GM19455 (cell line): ENCODE measurements around the gene CACNA1D.

ENCODE experiments used
- ATAC-seq: cut with Tn5 transposase; IDR thresholded peaks from one replicate; pipeline ENCODE4 v1.9.1; 2021; ENCODE audit not compliant: unreplicated experiment

The CACNA1D gene

DNA sequence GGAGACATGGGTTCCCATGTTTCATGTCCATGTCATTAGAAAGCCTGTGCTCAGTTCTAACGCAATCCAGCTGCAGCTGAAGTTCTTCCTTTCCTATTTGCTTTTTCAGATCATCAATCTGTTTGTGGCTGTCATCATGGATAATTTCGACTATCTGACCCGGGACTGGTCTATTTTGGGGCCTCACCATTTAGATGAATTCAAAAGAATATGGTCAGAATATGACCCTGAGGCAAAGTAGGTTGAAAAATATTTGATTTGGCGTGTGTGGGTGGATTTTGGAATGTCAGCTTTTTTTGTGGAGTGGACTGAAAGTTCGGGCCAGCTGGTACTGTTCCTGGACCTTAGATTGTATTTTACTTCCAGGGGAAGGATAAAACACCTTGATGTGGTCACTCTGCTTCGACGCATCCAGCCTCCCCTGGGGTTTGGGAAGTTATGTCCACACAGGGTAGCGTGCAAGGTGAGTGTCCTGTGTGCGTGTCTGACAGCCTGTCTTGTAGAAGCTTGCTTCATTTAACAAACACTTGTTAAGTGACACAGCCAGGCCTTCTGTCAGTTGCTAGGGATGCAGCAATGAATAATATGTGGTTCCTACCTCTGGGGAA, 282.2 kb downstream of the CACNA1D start:
- no peak for ATAC-seq

DNA sequence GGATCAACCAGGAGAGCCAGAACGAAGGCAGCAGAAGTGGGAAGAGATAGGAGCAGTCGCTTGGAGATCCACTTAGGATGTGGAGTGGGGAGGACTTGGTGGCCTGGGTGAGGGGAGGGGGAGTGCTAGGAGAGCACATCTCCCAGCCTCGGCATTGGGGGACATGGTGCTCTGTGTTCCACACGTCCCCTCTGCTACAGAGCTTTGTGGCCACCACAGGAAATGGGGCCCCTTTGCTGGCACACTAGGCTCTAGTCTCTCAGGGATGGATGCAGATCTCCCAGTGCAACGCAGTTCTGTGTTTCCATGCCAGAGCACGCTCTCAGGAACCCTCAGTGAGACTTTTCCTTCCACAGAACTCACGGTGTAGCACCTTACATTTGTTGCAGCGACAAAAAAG, 283.1 kb downstream of the CACNA1D start:
- ATAC-seq: no peak

DNA sequence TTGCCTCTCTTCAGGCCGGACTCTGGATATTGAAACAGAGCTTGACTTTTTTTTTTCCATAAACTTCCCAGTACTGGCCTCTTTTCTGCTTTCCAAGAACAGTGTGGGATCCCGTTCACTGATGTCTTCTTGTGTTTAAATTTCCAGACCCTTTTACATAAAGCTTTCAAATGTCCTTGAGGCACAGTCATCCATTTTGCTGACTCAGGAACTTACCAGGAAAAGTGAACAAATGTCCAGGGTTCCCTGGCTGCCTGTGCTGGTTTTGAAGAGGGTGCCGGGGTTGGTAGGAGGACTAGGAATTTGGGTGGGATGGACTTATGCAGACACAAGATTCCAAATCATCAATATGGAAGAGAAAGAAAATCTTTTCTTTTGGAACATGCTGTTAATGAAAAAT, 283.7 kb downstream of the CACNA1D start:
- ATAC-seq: no peak

DNA sequence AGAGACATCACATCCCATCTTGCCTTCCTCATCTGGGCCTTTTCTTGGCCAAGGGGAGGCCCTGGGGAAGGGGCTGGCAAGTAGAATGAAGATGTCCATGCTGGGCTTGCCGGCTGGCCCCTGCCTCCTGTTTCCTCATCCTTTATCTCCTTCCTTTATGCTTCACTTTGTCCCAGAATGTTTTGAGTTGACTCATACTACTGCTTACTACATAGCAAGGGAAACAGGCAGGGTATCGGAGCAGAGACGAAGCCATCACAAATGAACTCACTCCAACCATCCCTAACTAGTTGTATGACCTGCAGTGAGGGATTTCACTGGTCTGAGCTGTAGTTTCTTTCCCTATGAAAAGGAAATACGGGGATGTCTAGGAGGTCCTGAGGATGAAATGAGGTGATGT, 285.8 kb downstream of the CACNA1D start:
- no peak for ATAC-seq

DNA sequence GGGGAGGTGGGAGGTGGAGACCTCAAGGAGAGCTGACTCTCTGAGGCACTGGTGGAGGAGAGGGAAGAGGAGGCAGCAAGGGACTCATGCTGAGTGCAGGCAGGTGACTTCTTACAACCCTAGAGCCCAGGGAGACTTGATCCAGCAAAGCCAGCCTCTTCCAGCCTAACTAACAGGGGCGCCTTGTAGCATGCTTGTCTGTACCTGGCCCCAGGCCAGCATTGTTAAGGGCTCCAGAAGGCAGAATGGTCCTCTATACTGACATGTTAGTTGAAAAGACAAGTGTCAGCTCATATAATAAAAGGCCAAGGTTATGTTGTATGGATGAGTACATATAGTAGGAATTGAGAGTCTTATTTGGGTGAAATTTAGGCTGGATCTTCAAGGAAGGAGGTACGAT, 286.4 kb downstream of the CACNA1D start:
- no peak for ATAC-seq

DNA sequence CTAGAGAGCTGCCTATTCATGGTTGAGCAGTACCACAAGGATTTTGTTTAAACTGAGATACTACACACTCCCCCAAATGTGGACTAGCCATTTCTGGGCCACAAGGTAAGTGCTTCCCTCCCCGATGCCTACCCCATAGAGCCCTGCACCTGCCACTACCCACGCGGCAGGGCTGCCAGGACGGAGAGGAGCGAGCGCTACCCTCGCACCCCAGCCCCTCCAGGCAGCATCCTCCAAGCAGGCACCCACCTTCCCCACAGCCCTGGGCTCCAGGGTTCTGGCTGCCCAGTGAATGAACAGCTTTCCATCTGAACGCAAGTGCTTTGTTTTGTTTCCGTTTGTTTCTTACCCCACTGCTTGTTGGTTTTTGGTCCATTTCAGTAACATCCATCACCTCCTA, 292.6 kb downstream of the CACNA1D start:
- ATAC-seq: no peak

DNA sequence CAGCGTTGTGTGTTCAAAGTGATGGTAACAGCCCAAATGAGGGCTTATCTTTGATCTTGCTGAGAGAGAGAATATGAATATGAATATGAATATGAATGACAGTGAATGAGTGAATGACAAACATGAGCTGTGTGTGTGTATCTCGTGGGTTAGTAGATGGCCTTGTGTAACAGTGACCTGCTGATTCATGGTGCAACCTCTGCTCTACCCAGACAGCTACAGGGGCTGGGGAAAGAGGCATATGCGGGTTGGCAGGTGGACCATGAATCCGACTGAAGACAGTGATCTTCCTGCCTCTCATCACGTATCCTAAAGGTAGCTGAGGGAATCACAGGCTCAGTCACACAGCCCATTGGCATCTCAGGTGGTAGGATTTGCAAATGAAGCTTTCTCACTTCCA, 293.6 kb downstream of the CACNA1D start:
- no peak for ATAC-seq

DNA sequence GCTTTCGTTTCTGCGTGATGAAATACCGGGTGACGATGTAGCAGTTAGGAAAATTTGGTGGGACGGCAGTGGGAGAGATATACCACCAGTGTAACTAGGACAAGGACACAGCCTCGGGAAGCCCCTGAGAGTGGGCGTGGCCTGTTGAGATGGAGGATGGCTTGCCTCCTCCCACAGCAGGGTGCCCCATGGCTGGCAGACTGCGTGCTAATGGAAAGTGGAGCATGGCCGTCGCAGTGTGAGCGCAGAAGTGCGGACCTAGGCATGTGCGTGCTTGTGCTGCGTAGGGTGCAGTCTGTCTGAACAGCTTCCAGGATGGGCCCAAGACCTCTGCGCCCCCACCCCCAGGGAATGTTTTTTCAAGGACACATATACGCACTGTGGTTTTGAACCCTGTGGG, 295.0 kb downstream of the CACNA1D start:
- ATAC-seq: no peak

DNA sequence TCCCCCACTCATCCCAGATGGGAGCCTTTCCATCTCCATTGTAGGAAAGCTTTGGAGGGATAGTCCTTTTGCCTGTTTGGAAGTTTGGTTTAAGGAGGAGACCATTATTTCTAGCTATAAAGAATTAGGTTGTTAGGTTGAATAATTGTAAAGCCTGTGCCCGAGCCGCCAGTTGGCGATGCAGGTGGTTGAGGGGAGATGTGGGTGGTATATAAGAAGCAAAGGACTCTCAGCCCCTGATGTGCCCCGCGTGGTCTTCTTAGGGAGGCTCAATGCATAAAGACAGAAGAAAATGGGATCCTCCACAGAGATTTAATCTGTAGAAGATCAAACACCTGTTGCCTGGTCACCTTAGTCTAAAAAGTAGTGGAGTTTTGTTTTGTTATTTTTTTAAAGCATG, 296.1 kb downstream of the CACNA1D start:
- ATAC-seq: no peak

DNA sequence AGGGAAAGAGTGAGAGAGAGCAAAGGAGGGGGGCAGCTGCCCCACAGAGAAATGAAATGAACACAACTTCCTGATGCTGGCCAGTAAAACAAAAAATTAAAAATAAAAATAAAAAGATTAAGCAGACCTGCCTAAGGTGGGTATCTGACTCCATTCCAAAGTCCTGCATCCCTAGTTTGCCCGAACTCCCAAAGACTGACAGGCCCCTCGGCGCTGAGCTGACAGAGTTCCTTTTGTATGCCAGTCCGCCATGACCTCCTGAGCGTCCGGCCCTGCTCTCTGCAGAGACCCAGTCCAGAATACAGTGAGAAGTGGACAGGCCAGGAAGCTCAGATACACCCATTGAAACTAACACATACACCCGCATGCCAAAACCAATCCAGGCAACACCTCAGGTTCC, 296.9 kb downstream of the CACNA1D start:
- ATAC-seq: no peak

DNA sequence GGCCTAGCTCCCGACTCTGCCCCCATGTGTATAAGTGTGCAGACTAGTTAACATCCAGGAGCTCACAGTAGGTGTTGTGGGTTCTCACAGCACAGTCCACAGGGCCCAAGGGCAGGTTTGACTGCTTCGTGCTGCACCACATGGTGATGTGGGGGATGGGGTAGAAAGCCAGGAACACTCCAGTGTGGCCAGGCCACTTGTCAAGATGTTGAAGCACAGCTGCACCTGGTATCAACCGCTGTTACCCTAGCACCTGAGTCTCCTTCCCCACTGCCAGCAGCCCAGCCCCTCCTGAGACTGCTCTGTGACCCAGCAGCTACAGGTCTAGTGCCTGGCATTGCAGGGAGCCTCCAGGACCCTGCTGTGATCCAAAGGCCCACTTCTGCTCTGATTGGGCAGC, 298.5 kb downstream of the CACNA1D start:
- ATAC-seq: no peak

DNA sequence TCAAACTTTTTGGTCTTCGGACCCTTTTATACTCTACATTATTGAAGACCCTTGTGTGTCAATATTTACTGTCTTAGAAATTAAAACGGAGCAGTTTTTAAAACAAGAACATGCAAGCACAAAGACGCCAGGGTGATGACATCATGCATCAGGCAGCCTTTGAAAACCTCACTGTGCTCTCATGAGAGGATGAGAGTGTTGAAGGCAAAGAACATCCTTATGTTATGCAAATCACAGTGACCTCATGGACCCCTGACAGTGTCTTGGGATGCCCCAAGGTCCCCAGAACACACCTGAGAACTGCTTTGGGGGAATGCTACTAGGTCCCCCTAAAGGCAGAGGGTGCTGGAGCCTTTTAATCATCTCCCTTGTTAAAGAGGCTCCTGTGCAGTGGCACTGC, 300.2 kb downstream of the CACNA1D start:
- ATAC-seq: no peak

DNA sequence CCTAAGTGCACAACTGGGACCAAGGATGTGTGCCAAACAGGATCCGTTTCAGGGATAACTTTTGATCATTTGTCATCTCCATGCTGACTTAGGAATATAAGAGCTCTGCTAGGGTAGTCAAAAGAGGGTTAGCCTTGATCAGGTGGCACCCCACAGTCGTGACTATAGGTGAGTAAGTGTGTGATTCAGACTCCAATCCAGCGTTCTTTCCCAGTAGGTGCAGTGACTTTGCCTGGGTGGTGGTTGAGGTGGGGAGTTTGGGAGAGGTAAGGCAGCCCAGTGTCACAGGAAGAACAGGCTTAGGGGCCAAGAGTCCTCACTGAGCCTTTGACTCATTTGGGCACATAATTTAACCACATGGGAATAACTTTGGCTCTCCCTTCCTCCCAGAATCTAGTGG, 300.8 kb downstream of the CACNA1D start:
- no peak for ATAC-seq

DNA sequence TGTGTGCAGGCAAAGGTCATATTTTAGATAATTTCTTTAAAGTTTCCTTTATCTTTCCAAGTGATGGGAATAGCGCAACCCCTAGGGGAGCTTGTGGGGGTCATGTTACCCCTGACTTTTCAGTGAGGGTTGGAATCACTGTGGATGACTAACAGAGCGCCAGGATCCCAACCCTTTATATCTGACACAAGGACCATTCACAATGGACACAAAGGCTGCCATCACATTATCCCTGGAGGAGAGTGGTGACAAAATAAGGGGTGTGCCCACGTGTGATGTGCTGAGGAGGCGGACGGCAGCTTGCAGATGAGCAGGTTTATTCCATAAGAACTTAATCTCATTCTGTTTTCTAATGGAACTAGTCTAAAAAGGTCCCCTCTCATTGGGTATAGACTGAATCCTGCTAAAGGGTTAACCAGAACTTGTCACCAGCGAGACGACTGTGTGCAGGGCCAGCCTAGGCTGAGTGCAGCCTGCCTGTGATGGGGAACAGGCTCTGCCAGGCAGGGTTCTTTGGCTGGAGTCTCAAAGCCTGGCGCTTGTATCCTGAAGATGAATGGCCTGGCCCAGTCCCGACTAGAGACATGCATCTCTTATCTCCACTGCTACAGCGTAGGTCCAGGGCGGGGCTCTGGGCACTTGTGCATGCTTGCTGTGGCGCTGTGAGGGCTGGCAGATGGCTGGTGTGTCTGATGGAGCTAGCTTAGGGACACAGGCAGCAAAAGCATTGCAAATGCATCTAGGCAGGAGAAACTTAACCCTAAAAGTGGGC, 301.6 kb downstream of the CACNA1D start:
- ATAC-seq: no peak

DNA sequence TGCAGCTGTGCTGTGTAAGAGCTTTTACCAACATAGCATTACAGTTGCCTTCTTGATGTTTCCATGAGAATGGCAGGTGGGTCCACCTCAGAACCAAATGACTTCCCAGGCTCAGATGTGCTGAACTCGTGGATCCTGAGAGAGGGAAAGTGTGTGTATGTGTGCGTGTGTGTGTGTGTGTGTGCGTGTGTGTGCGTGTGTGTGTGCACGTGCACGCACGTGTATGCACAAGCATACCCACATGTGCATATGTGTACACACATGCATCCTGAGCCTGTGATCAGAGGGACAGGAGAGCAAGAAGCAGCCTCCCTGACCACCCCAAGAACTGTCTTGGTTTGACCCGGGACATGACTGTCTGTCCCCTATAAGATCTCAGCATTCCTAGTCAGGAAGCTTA, 303.7 kb downstream of the CACNA1D start:
- no peak for ATAC-seq

DNA sequence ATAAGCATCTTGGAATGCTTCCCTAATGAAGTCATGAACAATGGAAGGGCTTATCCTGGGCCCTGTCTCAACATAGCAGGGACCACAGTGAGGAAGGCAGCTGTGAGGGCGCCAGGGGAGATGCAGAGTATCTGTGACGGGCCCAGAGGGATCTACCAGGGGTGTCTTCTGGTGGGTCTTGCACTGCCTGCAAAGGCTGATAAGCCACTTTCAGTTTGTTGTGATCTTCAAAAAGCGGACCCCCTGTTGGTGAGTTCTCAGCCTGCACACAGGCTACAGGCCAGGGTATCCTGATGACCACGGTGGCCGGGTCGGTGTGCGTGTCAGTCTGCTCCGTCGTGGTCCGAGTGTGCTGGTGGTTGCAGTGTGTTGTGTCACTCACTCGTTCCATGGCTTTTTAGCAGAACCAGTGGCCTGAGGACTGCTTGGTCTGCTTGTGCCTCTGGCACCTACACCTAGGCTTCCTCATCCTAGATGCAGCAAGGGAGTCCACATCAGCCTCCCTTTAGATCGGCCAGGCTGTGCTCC, 305.0 kb downstream of the CACNA1D start:
- ATAC-seq: no peak

DNA sequence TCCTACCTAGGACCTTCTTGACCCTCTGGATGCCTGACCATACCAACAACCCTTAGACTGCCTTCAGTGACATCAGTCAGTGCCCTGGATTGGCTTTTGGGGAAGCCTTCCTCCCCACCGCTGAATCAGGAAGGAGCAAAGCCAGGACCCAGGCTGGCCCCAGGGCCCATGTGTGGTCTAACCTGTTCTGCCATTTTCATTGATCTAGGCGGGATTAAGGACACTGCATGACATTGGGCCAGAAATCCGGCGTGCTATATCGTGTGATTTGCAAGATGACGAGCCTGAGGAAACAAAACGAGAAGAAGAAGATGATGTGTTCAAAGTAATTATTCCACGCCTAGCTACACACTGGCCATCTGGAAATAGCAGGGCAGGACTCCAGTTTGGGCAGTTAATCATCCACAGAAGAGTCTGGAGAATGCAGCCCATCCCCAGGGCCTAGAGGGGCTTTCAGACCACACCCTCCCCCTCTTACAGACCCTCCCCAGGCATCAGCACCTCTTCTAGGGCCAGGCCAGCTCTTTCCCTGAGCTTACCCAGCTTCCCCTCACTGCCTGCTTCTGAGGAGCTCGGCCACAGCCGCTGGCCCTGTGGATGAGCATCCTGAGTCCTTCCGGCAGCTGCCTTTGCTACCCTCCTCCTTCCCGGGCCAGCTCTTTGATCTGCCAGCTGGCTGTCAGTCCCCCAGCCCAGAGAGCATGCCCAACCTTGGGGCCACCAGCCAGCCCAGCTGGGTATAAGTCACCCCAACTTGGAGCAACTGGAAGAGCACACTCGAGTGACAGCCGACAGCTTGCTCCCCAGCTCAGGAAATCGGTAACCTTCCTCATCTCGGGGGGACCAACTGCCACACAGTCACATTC, 305.9 kb downstream of the CACNA1D start:
- ATAC-seq: no peak

DNA sequence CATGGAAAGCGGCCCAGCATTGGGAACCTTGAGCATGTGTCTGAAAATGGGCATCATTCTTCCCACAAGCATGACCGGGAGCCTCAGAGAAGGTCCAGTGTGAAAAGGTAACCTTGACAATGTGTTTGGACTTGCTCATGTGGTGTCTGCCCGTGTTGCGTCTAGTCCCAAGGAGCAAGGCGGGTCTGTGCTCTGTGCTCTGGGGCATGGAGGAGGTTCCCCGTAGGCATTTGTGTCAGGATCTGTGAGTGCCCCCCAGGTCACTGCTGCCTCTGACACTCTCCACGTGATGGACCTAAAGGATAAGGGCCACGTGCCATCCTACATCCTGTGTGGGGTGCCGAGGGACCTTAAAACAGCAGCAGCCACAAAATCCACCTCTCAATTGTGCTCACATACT, 306.9 kb downstream of the CACNA1D start:
- no peak for ATAC-seq

DNA sequence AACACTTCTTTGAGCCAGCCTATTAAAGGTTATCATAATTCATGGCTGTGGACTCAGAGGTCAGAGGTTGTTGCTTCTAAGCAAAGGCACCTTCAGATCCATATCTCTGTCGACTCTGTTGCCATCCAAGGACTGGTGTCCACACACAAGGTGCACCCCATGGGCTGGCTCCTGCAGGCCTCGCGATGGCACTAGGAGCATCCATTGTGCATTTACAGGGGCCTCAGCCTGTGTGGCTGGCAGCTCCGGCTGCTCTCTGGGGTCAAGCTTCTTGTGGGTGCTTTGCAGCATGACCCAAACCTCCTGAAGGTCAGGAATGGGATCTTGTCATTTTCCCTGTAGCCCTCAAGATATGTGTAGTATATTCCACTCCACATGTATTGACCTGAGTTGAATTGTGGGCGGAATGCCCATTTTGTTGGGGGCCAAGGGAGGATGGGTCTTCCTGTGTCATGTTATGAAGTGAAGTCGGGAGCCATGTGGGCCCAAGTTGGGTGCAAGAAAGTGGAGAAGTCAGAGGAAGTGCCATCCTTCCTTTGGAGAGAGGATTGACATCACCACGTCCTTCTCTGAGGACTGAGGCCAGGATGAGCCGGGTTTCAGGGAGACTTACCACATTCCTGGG, 308.0 kb downstream of the CACNA1D start:
- ATAC-seq: no peak

DNA sequence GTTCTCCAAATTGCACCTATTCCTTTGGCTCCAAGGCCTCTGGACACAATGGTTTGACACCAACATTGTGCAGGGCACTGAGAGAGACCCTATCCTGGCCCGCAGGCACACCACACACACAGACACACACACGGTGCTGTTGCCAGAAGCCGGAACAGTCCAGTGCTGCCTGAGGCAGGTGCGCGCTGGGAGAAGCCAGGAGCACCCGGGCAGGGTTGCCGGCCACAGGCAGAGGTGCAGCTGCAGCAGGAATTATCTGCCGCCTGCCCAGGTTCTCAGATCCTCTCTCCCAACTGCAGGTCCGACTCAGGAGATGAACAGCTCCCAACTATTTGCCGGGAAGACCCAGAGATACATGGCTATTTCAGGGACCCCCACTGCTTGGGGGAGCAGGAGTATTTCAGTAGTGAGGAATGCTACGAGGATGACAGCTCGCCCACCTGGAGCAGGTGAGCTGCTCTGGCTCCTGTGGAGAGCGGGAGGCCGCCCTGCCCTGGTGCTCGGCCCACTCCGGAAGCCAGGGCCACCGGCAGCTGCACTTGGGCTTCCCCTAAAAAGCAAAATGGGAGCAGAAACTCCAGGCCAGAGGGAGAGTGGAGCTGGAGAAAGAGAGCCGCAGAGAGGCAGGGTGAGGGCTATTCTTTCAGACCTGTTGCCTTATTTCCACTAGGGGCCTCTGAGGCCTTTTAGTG, 308.9 kb downstream of the CACNA1D start:
- no peak for ATAC-seq
